NB4 (cell line): Measurements from ENCODE around the gene CSTF3.

Experiments used
- DNase-seq: peaks from one replicate; pipeline ENCODE4 v3.0.0; 2010; ENCODE audit warnings: low read depth
- H3K4me3 ChIP-seq: one replicate; pipeline ENCODE4 v1.5.1; 2011; ENCODE audit warnings: mild to moderate bottlenecking, low read depth, low read length, moderate library complexity
- MAX ChIP-seq: IDR thresholded peaks from 2 replicates; pipeline ENCODE4 v1.6.1; 2011; ENCODE audit warnings: low read depth, low read length
- MYC ChIP-seq: IDR thresholded peaks from 2 replicates; pipeline ENCODE4 v1.6.1; 2011; ENCODE audit warnings: low read depth, low read length
- POLR2A ChIP-seq: IDR thresholded peaks from 2 replicates; pipeline ENCODE4 v1.6.1; 2011; ENCODE audit warnings: mild to moderate bottlenecking; ENCODE audit not compliant: insufficient read length; ENCODE audit errors: extremely low read depth
- TF ChIP-seq, protein P1 (sequence below): IDR thresholded peaks from one replicate; pipeline ENCODE4 v1.5.1; 2012; ENCODE audit warnings: low read depth, low read length

The CSTF3 gene

GRCh38 chr11:33151399-33151798 is 9.9 kb downstream of the CSTF3 start:
- no peak for DNase-seq
- no peak for TF ChIP-seq POLR2A
- TF ChIP-seq, protein P1, sequence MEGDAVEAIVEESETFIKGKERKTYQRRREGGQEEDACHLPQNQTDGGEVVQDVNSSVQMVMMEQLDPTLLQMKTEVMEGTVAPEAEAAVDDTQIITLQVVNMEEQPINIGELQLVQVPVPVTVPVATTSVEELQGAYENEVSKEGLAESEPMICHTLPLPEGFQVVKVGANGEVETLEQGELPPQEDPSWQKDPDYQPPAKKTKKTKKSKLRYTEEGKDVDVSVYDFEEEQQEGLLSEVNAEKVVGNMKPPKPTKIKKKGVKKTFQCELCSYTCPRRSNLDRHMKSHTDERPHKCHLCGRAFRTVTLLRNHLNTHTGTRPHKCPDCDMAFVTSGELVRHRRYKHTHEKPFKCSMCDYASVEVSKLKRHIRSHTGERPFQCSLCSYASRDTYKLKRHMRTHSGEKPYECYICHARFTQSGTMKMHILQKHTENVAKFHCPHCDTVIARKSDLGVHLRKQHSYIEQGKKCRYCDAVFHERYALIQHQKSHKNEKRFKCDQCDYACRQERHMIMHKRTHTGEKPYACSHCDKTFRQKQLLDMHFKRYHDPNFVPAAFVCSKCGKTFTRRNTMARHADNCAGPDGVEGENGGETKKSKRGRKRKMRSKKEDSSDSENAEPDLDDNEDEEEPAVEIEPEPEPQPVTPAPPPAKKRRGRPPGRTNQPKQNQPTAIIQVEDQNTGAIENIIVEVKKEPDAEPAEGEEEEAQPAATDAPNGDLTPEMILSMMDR: no peak
- no peak for TF ChIP-seq MAX
- H3K4me3 ChIP-seq: no peak overlapping the region

DNA sequence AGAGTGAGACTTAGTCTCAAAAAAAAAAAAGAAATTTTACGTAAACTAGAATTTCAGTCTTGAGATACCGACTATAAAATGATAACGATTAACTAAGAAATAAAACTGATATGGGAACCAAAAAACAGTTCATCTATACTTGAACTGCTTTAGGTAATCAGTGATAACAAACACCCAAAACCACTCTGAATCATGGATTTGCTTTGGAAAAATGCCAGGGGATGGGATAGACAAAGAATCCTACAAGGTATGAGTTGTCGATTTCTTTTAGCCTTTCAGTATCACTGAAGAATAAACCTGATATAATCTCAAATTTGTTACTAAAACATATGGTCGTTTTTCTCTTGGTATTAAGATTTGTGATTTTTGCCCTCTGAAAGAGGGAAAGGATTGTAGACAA is 13.7 kb downstream of the CSTF3 start:
- H3K4me3 ChIP-seq: no peak overlapping the region
- no peak for TF ChIP-seq MAX
- TF ChIP-seq, protein P1: no peak
- no peak for TF ChIP-seq POLR2A
- TF ChIP-seq MYC: no peak
- no peak for DNase-seq

- no peak overlapping the region for H3K4me3 ChIP-seq
- DNase-seq: no peak
- TF ChIP-seq POLR2A (no peak), MYC (no peak), MAX (no peak)
- TF ChIP-seq, protein P1: no peak
Observed at GRCh38 chr11:33135768-33136443, 25.4 kb downstream of the CSTF3 start.

DNA sequence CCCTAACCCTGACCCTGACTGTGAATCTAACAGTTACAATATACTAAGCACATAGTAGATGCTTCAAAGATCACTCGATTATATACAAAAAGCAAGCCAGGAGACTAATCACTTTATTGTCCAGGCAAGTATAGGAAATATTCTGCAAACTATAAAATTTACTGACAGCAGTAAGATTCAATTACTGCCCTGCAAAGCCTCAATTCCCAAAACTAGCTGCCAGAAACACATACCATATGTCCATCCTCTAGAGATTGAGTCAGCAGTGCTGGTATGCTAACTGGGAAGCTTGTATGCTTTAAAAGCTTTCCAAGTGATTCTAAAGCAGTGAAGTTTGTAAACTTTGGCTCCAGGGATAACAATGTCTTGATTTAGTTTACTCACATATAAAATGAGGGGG is 26.1 kb downstream of the CSTF3 start:
- TF ChIP-seq, protein P1: no peak
- TF ChIP-seq POLR2A (no peak), MAX (no peak), MYC (no peak)
- DNase-seq: no peak
- H3K4me3 ChIP-seq: no peak overlapping the region

DNA sequence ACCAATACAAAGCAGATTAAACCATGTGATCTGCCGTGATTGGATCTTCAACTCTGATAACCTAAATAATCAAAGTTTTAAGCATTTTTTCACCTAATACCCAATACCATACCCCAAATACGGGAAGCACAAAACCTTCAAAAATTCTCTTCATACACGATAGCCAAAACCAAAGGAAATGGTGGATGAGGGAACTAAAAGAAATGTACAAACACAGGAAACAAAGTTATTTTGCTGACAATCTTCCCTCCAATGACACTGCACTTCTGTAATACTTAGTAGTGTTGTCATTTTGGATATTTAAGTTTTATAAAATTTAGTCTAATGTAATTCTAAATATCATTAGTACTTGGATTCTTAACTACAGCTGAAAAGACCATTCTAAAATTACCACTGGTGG is 27.0 kb downstream of the CSTF3 start:
- no peak overlapping the region for H3K4me3 ChIP-seq
- DNase-seq: no peak
- TF ChIP-seq MYC (no peak), POLR2A (no peak), MAX (no peak)
- TF ChIP-seq, protein P1: no peak

DNA sequence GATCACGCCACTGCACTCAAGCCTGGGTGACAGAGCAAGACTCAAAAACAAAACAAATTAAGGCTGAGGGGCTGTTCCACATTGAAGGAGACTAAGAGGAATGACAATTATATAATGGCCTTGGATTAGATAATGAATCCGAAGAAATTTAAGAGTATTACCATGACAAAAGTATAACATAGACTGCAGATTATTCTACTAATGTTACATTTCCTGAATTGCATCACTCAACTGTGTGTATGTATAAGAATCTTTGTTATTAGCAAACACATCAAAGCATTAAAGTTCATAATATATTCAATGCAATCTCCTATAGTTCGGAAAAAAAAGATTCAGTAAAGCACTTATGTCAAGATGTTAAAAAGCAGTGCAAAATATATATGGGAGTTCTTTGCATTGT is 27.5 kb downstream of the CSTF3 start:
- no peak for DNase-seq
- TF ChIP-seq POLR2A: no peak
- no peak for TF ChIP-seq MAX
- TF ChIP-seq MYC: no peak
- TF ChIP-seq, protein P1: no peak
- H3K4me3 ChIP-seq: no peak overlapping the region
